A673 (cell line): ENCODE measurements around the gene STEAP4. TPM values are rescaled to one million over a fixed set of nuclear protein-coding genes. Genes with fewer than 3 reads are reported as not detected.

Experiments
- BruUV-seq: library from RNA; stranded (reverse); fragments of 400-500 nt; replicated peaks from 2 replicates; lab custom pipeline; 2021; lab: Mats Ljungman, UMichigan
- CTCF ChIA-PET: fragments of 300-600 bp; sonication (Branson Sonifier 250); formaldehyde crosslinking; loops from one replicate; lab custom pipeline; 2022; ENCODE audit warnings: antibody characterized with exemption; lab: Charles Lee
- POLR2A ChIA-PET: fragments of 300-600 bp; sonication (Branson Sonifier 250); formaldehyde crosslinking; loops from one replicate; lab custom pipeline; 2022; ENCODE audit warnings: antibody characterized with exemption; ENCODE audit not compliant: low non-redundant PET; lab: Charles Lee
- DNase-seq: peaks from one replicate; pipeline ENCODE4 v3.0.0-alpha.2; 2015; ENCODE audit warnings: low spot score
- H3K27ac ChIP-seq: fragments of 200-600 bp; sonication (generic); 2 replicates; pipeline ENCODE4 v1.5.1; 2016; ENCODE audit warnings: mixed run types, low read depth, mild to moderate bottlenecking, mixed read lengths, antibody characterized with exemption, low read length; ENCODE audit not compliant: poor library complexity, severe bottlenecking
- H3K27me3 ChIP-seq: fragments of 200-600 bp; sonication (generic); replicated peaks from 2 replicates; pipeline ENCODE4 v1.6.1; 2017; ENCODE audit warnings: mixed run types, low read depth, mild to moderate bottlenecking, mixed read lengths, antibody characterized with exemption, low read length; ENCODE audit not compliant: insufficient read depth, poor library complexity
- H3K36me3 ChIP-seq: fragments of 200-600 bp; sonication (generic); 2 replicates; pipeline ENCODE4 v1.6.1; 2016; ENCODE audit warnings: mixed run types, mild to moderate bottlenecking, mixed read lengths, antibody characterized with exemption, low read length; ENCODE audit not compliant: insufficient read depth, poor library complexity, severe bottlenecking
- H3K4me1 ChIP-seq: fragments of 200-600 bp; sonication (generic); 2 replicates; pipeline ENCODE4 v1.6.1; 2017; ENCODE audit warnings: mixed run types, mild to moderate bottlenecking, mixed read lengths, antibody characterized with exemption, low read length; ENCODE audit not compliant: insufficient read depth, poor library complexity, severe bottlenecking
- H3K4me3 ChIP-seq: fragments of 200-600 bp; sonication (generic); 2 replicates; pipeline ENCODE4 v1.5.1; 2016; ENCODE audit warnings: low read depth, mixed run types, mild to moderate bottlenecking, mixed read lengths, low read length; ENCODE audit not compliant: poor library complexity, severe bottlenecking
- H3K9me3 ChIP-seq: fragments of 200-600 bp; sonication (generic); 2 replicates; pipeline ENCODE4 v1.6.1; 2016; ENCODE audit warnings: mixed run types, low read depth, mild to moderate bottlenecking, mixed read lengths, antibody characterized with exemption, low read length; ENCODE audit not compliant: poor library complexity, severe bottlenecking
- CTCF ChIP-seq: fragments of 300-800, 200-600 bp; sonication (generic); conservative IDR thresholded peaks from 2 replicates; pipeline ENCODE4 v1.5.1; 2017; ENCODE audit warnings: low read depth, mild to moderate bottlenecking, antibody characterized with exemption, low read length, moderate library complexity, mixed read lengths
- EZH2 ChIP-seq: fragments of 200-600 bp; sonication (generic); IDR thresholded peaks from 2 replicates; pipeline ENCODE4 v1.6.1; 2017; ENCODE audit warnings: borderline replicate concordance, low read depth, mild to moderate bottlenecking, mixed read lengths, antibody characterized with exemption, low read length; ENCODE audit not compliant: poor library complexity, severe bottlenecking
- intact Hi-C: fragments of 100-400 bp; cut with micrococcal nuclease; formaldehyde crosslinking; loops from one replicate; pipeline ENCODE4 v1.10.0; 2022; ENCODE audit not compliant: unreplicated experiment
- total RNA-seq: library from RNA; stranded (reverse); gene quantifications from 2 replicates; pipeline ENCODE4 v1.2.3, GENCODE V29; 2021

The STEAP4 gene
- total RNA-seq, 1 experiment from 2014 or later = not detected

- no TSS peak for BruUV-seq
- Histone ChIP-seq H3K4me1 (no peaks in the 10 kb centered on the region), H3K36me3 (no peaks in the 10 kb centered on the region), H3K27me3 (no peaks in the 10 kb centered on the region), H3K4me3 (no peak overlapping the region), H3K27ac (no peak overlapping the region), H3K9me3 (no peaks in the 10 kb centered on the region)
- CTCF ChIA-PET = no interaction called here
- intact Hi-C loops = no loop called here
- TF ChIP-seq CTCF (no peak), EZH2 (no peak)
- POLR2A ChIA-PET = no interaction called here
- no peak for DNase-seq
These were observed 12.8 kb downstream of the STEAP4 start for GRCh38 chr7:88293866-88294265.

- no peaks in the 10 kb centered on the region for H3K36me3 ChIP-seq
- POLR2A ChIA-PET = no interaction called here
- CTCF ChIA-PET = no interaction called here
- BruUV-seq = no TSS peak
- H3K9me3 ChIP-seq = no peaks in the 10 kb centered on the region
- intact Hi-C loops = no loop called here
- H3K27me3 ChIP-seq = no peaks in the 10 kb centered on the region
- no peak overlapping the region for H3K27ac ChIP-seq
- TF ChIP-seq CTCF (no peak), EZH2 (no peak)
- DNase-seq = no peak
- no peak overlapping the region for H3K4me3 ChIP-seq
- H3K4me1 ChIP-seq = no peaks in the 10 kb centered on the region
These were observed 15.1 kb downstream of the STEAP4 start for GRCh38 chr7:88291398-88292173.

GRCh38 chr7:88290491-88290890 lies 16.2 kb downstream of the STEAP4 start:
- BruUV-seq = no TSS peak
- CTCF ChIA-PET = no interaction called here
- intact Hi-C loops = no loop called here
- Histone ChIP-seq H3K4me1 (no peaks in the 10 kb centered on the region), H3K4me3 (no peak overlapping the region), H3K36me3 (no peaks in the 10 kb centered on the region), H3K27me3 (no peaks in the 10 kb centered on the region), H3K9me3 (no peaks in the 10 kb centered on the region), H3K27ac (no peak overlapping the region)
- POLR2A ChIA-PET = no interaction called here
- no peak for TF ChIP-seq EZH2
- no peak for TF ChIP-seq CTCF
- DNase-seq = no peak
